ENCODE results near the gene PIH1D2. TPM values are rescaled to one million over a fixed set of nuclear protein-coding genes. Genes with fewer than 3 reads are reported as not detected.
"Not testable (repeated sequence)": the region's sequence is repeated elsewhere in the genome, so short reads cannot be mapped to it uniquely, and the experiment has no call there.

Gene PIH1D2
- total RNA-seq, 1 experiment from 2014 or later = 1.6 TPM

- TF ChIP-seq SIN3A (IDR thresholded peaks at IDR 0.05; ENCODE audit: low read depth) (no peak), SP1 (IDR thresholded peaks at IDR 0.05; ENCODE audit: low read depth) (no peak)
- TF ChIP-seq, protein P1, sequence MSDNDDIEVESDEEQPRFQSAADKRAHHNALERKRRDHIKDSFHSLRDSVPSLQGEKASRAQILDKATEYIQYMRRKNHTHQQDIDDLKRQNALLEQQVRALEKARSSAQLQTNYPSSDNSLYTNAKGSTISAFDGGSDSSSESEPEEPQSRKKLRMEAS (IDR thresholded peaks at IDR 0.05) = no peak
- BruUV-seq (replicated peaks) = no TSS peak
- no peak overlapping the region for H3K4me2 ChIP-seq (ENCODE audit: low read length)
- DNase-seq (ENCODE audit: low read depth, low spot score) = no peak
- no peaks in the 10 kb centered on the region for H3K9me3 ChIP-seq (ENCODE audit: control insufficient read depth in 1 of 2, insufficient read depth in 1 of 2, low read depth in 1 of 2, low read length in 2 of 2)
- no peak overlapping the region for H3K9ac ChIP-seq (ENCODE audit: low read length)
- no peak overlapping the region for H3K4me3 ChIP-seq (replicated peaks in 1 of 2; ENCODE audit: low read depth in 1 of 2, low read length in 2 of 2)
- H3K27me3 ChIP-seq (ENCODE audit: insufficient read depth, low read length) = no peaks in the 10 kb centered on the region
- H4K20me1 ChIP-seq (ENCODE audit: insufficient read depth) = no peaks in the 10 kb centered on the region; the same call in 1 of the 2 replicates
- CTCF ChIA-PET = no interaction called here
- no peaks in the 10 kb centered on the region for H3K9me2 ChIP-seq (ENCODE audit: insufficient read depth)
- no peaks in the 10 kb centered on the region for H3K4me1 ChIP-seq (ENCODE audit: control insufficient read depth in 1 of 2, insufficient read depth in 2 of 2, low read length in 2 of 2)
- intact Hi-C loops (cut with micrococcal nuclease) = no loop called here
- POLR2A ChIA-PET = interaction anchor here (0.9 kb wide), 1 partner anchor 12 kb away, joined by 3 read pairs; no protein-coding TSS in a partner anchor
- H3K27ac ChIP-seq (ENCODE audit: low read depth, low read length) = no peak overlapping the region
- ATAC-seq = no peak
- peaks cover 22% of the 10 kb centered on the region for H3K79me2 ChIP-seq (ENCODE audit: insufficient read depth, low read length)
- RAD21 ChIA-PET (ENCODE audit: low non-redundant PET in 1 of 2, low total read pairs in 2 of 2, uncharacterized antibody in 2 of 2, unreplicated experiment in 2 of 2) = no interaction called here
- peaks cover 22 to 26% of the 10 kb centered on the region in 2 experiments for H3K36me3 ChIP-seq (ENCODE audit: control insufficient read depth in 1 of 2, insufficient read depth in 2 of 2, low read length in 2 of 2)
- H2AFZ ChIP-seq (ENCODE audit: low read depth, low read length, poor library complexity, severe bottlenecking) = no peak overlapping the region
Measured at GRCh38 chr11:112096194-112096593, 22.4 kb upstream of the PIH1D2 start.

- H3K36me3 ChIP-seq (ENCODE audit: control insufficient read depth in 1 of 2, insufficient read depth in 2 of 2, low read length in 2 of 2) = peaks cover 25 to 32% of the 10 kb centered on the region in 2 experiments
- POLR2A ChIA-PET = interaction anchor here (0.9 kb wide), 1 partner anchor 11 kb away, joined by 3 read pairs; no protein-coding TSS in a partner anchor
- RAD21 ChIA-PET (ENCODE audit: low non-redundant PET in 1 of 2, low total read pairs in 2 of 2, uncharacterized antibody in 2 of 2, unreplicated experiment in 2 of 2); H3K27ac ChIP-seq (ENCODE audit: low read depth, low read length); BruUV-seq (replicated peaks); H3K4me1 ChIP-seq (ENCODE audit: control insufficient read depth in 1 of 2, insufficient read depth in 2 of 2, low read length in 2 of 2); H3K9me2 ChIP-seq (ENCODE audit: insufficient read depth); H4K20me1 ChIP-seq (ENCODE audit: insufficient read depth); DNase-seq (ENCODE audit: low read depth, low spot score); H3K4me3 ChIP-seq (replicated peaks in 1 of 2; ENCODE audit: low read depth in 1 of 2, low read length in 2 of 2); ATAC-seq; intact Hi-C loops (cut with micrococcal nuclease); H3K4me2 ChIP-seq (ENCODE audit: low read length); H3K9me3 ChIP-seq (ENCODE audit: control insufficient read depth in 1 of 2, insufficient read depth in 1 of 2, low read depth in 1 of 2, low read length in 2 of 2); H3K9ac ChIP-seq (ENCODE audit: low read length); H2AFZ ChIP-seq (ENCODE audit: low read depth, low read length, poor library complexity, severe bottlenecking); CTCF ChIA-PET; H3K27me3 ChIP-seq (ENCODE audit: insufficient read depth, low read length): not testable (repeated sequence)
- H3K79me2 ChIP-seq (ENCODE audit: insufficient read depth, low read length) = peaks cover 31% of the 10 kb centered on the region
Measured at GRCh38 chr11:112095302-112095701, 21.5 kb upstream of the PIH1D2 start.
